Subcutaneous adipose tissue (tissue), 4 donors: ENCODE results near the gene IQGAP3. TPM values are rescaled to one million over a fixed set of nuclear protein-coding genes. Genes with fewer than 3 reads are reported as not detected.

Source experiments
- small RNA-seq: library from RNA; depleted of rRNA; stranded (forward); fragments of <200 nt; gene quantifications from one replicate; pipeline ENCODE3, GENCODE V24; 2016
- total RNA-seq, 4 donors: library from RNA; depleted of rRNA; stranded (reverse); fragments of >200 nt; gene quantifications; one replicate each; pipeline ENCODE4 v1.1.0, GENCODE V29; 2016
- TF ChIP-seq, protein P1 (sequence below): fragments of 450-650 bp; IDR thresholded peaks from one replicate; pipeline ENCODE4 v1.5.1; 2016; ENCODE audit warnings: low read depth, mild to moderate bottlenecking, control low read depth, antibody characterized with exemption, moderate library complexity

IQGAP3 gene
- total RNA-seq, 4 donors from 2014 or later: 0.57 to 2.5 (median 2.0) TPM; not detected in 1

DNA sequence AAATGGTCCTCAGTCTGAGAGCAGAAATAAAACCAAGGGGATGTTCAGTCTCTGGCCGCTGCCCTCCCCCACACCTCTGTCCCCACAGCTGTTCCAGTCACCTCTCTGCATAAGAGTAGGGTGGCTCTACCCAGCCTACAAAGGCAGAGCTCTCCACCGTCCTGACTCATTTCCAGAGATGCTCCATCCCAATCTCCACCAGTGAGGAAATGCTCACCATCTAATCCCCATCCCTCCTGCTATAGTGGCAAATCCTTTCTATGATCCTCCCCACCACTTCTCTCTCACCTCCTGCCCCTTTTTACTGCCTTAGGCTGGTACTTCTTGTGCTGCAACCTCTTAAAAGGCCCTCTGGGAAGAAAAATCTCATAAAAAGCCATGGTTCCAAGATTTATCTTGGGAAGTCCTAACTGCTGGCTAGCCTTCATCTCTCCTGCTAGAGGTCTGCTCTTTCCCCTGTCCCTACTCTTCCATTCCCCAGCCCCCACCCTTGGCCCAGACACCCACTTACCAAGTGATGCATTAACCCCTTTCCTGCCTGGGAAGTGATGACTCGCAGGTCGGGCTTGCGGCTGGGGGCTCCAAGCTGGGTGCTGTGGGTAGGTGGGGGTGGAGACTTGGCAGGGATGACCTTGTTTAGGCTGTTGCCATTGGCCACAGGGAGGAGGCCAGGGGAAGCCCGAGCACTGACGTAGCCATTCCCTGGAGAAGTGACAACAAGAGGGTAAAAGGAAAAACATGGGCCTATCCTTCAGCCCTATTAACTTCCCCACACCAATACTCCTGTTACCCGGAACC lies 95.7 kb downstream of the IQGAP3 start:
- TF ChIP-seq, protein P1, sequence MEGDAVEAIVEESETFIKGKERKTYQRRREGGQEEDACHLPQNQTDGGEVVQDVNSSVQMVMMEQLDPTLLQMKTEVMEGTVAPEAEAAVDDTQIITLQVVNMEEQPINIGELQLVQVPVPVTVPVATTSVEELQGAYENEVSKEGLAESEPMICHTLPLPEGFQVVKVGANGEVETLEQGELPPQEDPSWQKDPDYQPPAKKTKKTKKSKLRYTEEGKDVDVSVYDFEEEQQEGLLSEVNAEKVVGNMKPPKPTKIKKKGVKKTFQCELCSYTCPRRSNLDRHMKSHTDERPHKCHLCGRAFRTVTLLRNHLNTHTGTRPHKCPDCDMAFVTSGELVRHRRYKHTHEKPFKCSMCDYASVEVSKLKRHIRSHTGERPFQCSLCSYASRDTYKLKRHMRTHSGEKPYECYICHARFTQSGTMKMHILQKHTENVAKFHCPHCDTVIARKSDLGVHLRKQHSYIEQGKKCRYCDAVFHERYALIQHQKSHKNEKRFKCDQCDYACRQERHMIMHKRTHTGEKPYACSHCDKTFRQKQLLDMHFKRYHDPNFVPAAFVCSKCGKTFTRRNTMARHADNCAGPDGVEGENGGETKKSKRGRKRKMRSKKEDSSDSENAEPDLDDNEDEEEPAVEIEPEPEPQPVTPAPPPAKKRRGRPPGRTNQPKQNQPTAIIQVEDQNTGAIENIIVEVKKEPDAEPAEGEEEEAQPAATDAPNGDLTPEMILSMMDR: no peak

DNA sequence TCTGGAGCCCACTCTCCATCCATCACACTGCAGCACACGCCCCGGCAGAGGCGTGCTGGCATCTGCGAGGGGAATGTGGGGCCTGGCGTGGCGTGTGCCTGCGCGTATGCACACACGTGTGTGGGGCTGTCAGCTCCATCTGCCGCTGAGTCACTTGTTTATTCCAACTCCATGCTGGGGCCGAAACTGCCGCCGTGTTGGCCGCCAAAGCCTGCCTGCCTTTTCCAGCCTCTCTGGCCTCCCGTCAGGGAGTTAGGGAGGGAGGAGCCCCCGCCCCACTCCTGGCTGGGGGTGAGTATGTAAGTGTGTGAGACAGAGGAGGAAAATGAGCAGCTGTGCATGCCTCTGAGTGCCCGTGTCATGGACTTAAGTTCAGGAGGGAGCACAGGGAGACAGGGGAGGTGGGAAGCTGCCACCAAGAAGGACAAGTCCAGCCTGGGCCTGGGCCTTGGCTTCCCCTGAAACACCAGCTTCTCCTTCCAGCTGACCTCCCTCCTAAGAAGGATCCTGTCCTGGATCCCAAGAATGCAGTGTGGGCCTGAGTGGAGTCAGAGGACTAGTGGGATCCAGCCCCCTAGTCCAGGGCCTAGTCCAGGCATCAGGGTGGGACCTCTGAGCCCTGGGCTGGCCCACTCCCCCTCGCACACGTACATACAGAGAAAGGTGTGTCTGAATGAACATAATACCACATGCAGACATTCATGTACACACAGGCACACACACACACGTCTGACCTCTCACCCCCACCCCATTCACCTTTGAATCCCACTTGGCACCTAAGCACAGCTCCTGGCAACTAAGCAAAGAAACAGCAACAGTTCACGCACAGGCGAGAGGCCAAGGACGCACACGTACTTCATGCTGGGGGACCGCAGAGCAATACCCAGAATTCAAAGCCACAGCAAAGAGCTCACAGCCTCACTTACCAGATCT lies 96.5 kb downstream of the IQGAP3 start:
- TF ChIP-seq, protein P1: no peak

Small RNAs within 50 kb of the gene (small RNA-seq; reads per million reads assigned to genes)
- 0.49 reads per million for gene RF00019

Other genes with a start within 250 kb of the IQGAP3 start
- gene CCT3, start 234.3 kb downstream of the IQGAP3 start, total RNA-seq: 100 to 1,000 TPM; 125 to 195 (median 140) TPM
- gene TSACC, start 234.0 kb downstream of the IQGAP3 start, total RNA-seq: not detected
- not detected for gene RHBG, start 203.4 kb downstream of the IQGAP3 start, total RNA-seq
- gene MEF2D, start 71.8 kb downstream of the IQGAP3 start, total RNA-seq: 10 to 100 TPM; 18.9 to 46.5 (median 24.8) TPM
- not detected for gene TTC24, start 7.2 kb upstream of the IQGAP3 start, total RNA-seq
- 10 to 100 TPM; 45.8 to 61.1 (median 49.7) TPM for gene NAXE, start 19.2 kb upstream of the IQGAP3 start, total RNA-seq
- gene GPATCH4, start 28.9 kb upstream of the IQGAP3 start, total RNA-seq: 10 to 100 TPM; 10.7 to 35.1 (median 21.4) TPM
- gene HAPLN2, start 46.9 kb upstream of the IQGAP3 start, total RNA-seq: 1 to 10 TPM in 2 of 4 donors, not detected in 2; 1.5 to 1.7 TPM
- gene BCAN, start 69.6 kb upstream of the IQGAP3 start, total RNA-seq: not detected
- 10 to 100 TPM in 3 of 4 donors, 1 to 10 TPM in 1; 7.8 to 28.8 (median 13.5) TPM for gene NES, start 104.8 kb upstream of the IQGAP3 start, total RNA-seq
- gene CRABP2, start 133.0 kb upstream of the IQGAP3 start, total RNA-seq: 10 to 100 TPM in 1 of 4 donors, 1 to 10 TPM in 3; 2.4 to 16.5 (median 4.0) TPM
- 10 to 100 TPM; 20.5 to 29.2 (median 23.0) TPM for gene METTL25B, start 155.9 kb upstream of the IQGAP3 start, total RNA-seq
- 10 to 100 TPM; 10.9 to 21.5 (median 13.5) TPM for gene ISG20L2, start 156.2 kb upstream of the IQGAP3 start, total RNA-seq
- gene MRPL24, start 168.5 kb upstream of the IQGAP3 start, total RNA-seq: 10 to 100 TPM; 53.0 to 84.5 (median 74.0) TPM
- 100 to 1,000 TPM in 3 of 4 donors, 10 to 100 TPM in 1; 86.5 to 126 (median 113) TPM for gene HDGF, start 179.1 kb upstream of the IQGAP3 start, total RNA-seq
- gene PRCC, start 195.0 kb upstream of the IQGAP3 start, total RNA-seq: 10 to 100 TPM; 19.7 to 27.3 (median 21.3) TPM
- gene SH2D2A, start 244.3 kb upstream of the IQGAP3 start, total RNA-seq: 1 to 10 TPM in 1 of 4 donors, under 1 TPM in 3; 0.34 to 1.1 (median 0.71) TPM